DND-41 (cell line): ENCODE data around the gene TMEM9.

Experiments
- ATAC-seq: fragments of 200-7000 bp; cut with Tn5 transposase; 3 replicates; pipeline ENCODE4 v1.9.1; 2021; ENCODE audit warnings: low read depth; ENCODE audit not compliant: insufficient read depth
- DNase-seq: peaks from one replicate; pipeline ENCODE4 v3.0.0-alpha.2; 2020
- H2AFZ ChIP-seq: 2 replicates; pipeline ENCODE4 v1.6.0; 2012; ENCODE audit warnings: low read depth, low read length
- H3K27ac ChIP-seq: 2 replicates; pipeline ENCODE4 v1.5.1; 2012; ENCODE audit warnings: low read length, inconsistent platforms
- H3K27me3 ChIP-seq: fragments of 200-600 bp; sonication (generic); 2 replicates; pipeline ENCODE4 v1.6.0; 2012; ENCODE audit warnings: low read length, mild to moderate bottlenecking, inconsistent platforms; ENCODE audit not compliant: insufficient read depth, poor library complexity
- H3K36me3 ChIP-seq: 2 replicates; pipeline ENCODE4 v1.5.1; 2012; ENCODE audit warnings: low read length, inconsistent platforms; ENCODE audit not compliant: insufficient read depth
- H3K4me1 ChIP-seq: 2 replicates; pipeline ENCODE4 v1.5.1; 2012; ENCODE audit warnings: mild to moderate bottlenecking, low read length; ENCODE audit not compliant: insufficient read depth
- H3K4me2 ChIP-seq: 2 replicates; pipeline ENCODE4 v1.6.0; 2012; ENCODE audit warnings: mild to moderate bottlenecking, moderate library complexity, low read length, inconsistent platforms; ENCODE audit not compliant: insufficient read depth
- H3K4me3 ChIP-seq, 2 experiments: fragments of 200-600 bp in 1 of 2; shearing (Covaris generic) in 1 of 2; 2 replicates each; pipeline ENCODE4 v1.5.1; 2012 to 2016; ENCODE audit warnings: inconsistent platforms in 2 of 2, low read length in 2 of 2, mild to moderate bottlenecking in 2 of 2, low read depth in 1 of 2, moderate library complexity in 1 of 2
- H3K79me2 ChIP-seq: 2 replicates; pipeline ENCODE4 v1.6.0; 2012; ENCODE audit warnings: low read length, inconsistent platforms; ENCODE audit not compliant: insufficient read depth
- H3K9ac ChIP-seq: 2 replicates; pipeline ENCODE4 v1.6.0; 2012; ENCODE audit warnings: low read depth, mild to moderate bottlenecking, inconsistent platforms, low read length, moderate library complexity
- H3K9me3 ChIP-seq: 2 replicates; pipeline ENCODE4 v1.5.1; 2012; ENCODE audit warnings: low read length, moderate library complexity, mild to moderate bottlenecking, inconsistent platforms; ENCODE audit not compliant: insufficient read depth, severe bottlenecking
- H4K20me1 ChIP-seq: 2 replicates; pipeline ENCODE4 v1.6.0; 2012; ENCODE audit warnings: low read length; ENCODE audit not compliant: insufficient read depth
- CTCF ChIP-seq: IDR thresholded peaks from 2 replicates; pipeline ENCODE4 v1.5.1; 2012; ENCODE audit warnings: borderline replicate concordance, low read length, moderate library complexity, mild to moderate bottlenecking; ENCODE audit not compliant: poor library complexity, severe bottlenecking; ENCODE audit errors: extremely low read depth
- EZH2 ChIP-seq: IDR thresholded peaks from 3 replicates; pipeline ENCODE4 v1.6.1; 2012; ENCODE audit warnings: borderline replicate concordance, low read depth, mild to moderate bottlenecking, moderate library complexity, low read length, inconsistent platforms; ENCODE audit not compliant: severe bottlenecking

TMEM9 gene

GRCh38 chr1:201143726-201144635, 10.3 kb downstream of the TMEM9 start:
- DNase-seq (no peak), ATAC-seq (no peak)
- Histone ChIP-seq H3K4me3 (no peak overlapping the region), H3K36me3 (peaks cover 95% of the 10 kb centered on the region), H4K20me1 (peaks cover 22% of the 10 kb centered on the region), H3K9me3 (no peaks in the 10 kb centered on the region), H2AFZ (no peak overlapping the region), H3K4me1 (no peaks in the 10 kb centered on the region), H3K79me2 (no peaks in the 10 kb centered on the region), H3K27ac (no peak overlapping the region), H3K27me3 (no peaks in the 10 kb centered on the region), H3K9ac (no peak overlapping the region), H3K4me2 (no peak overlapping the region)
- no peak for TF ChIP-seq EZH2
- no peak for TF ChIP-seq CTCF

GRCh38 chr1:201142849-201143725, 11.2 kb downstream of the TMEM9 start:
- TF ChIP-seq CTCF (no peak), EZH2 (no peak)
- H4K20me1 ChIP-seq = peaks cover 14% of the 10 kb centered on the region
- no peak overlapping the region for H3K4me3 ChIP-seq
- no peak overlapping the region for H3K4me2 ChIP-seq
- peaks cover 90% of the 10 kb centered on the region for H3K36me3 ChIP-seq
- no peaks in the 10 kb centered on the region for H3K4me1 ChIP-seq
- ATAC-seq = no peak
- H3K27me3 ChIP-seq = no peaks in the 10 kb centered on the region
- no peak overlapping the region for H2AFZ ChIP-seq
- H3K9ac ChIP-seq = no peak overlapping the region
- H3K9me3 ChIP-seq = no peaks in the 10 kb centered on the region
- no peak overlapping the region for H3K27ac ChIP-seq
- DNase-seq = no peak
- no peaks in the 10 kb centered on the region for H3K79me2 ChIP-seq

- no peak for ATAC-seq
- Histone ChIP-seq H3K36me3 (peaks cover 88% of the 10 kb centered on the region), H3K4me1 (no peaks in the 10 kb centered on the region)
These were observed 12.0 kb downstream of the TMEM9 start for GRCh38 chr1:201142011-201142848.

More at GRCh38 chr1:201142011-201142848, 12.0 kb downstream of the TMEM9 start:
- TF ChIP-seq EZH2 (no peak), CTCF (no peak)
- Histone ChIP-seq H3K27ac (no peak overlapping the region), H2AFZ (no peak overlapping the region), H3K27me3 (no peaks in the 10 kb centered on the region), H3K9ac (no peak overlapping the region), H3K4me2 (no peak overlapping the region), H3K79me2 (no peaks in the 10 kb centered on the region), H3K4me3 (no peak overlapping the region), H4K20me1 (peaks cover 12% of the 10 kb centered on the region), H3K9me3 (no peaks in the 10 kb centered on the region)
- DNase-seq = no peak
